GM19023 (cell line): Measurements from ENCODE around the gene RPGRIP1L.

Source experiments
- ATAC-seq: cut with Tn5 transposase; IDR thresholded peaks from one replicate; pipeline ENCODE4 v1.9.1; 2021; ENCODE audit warnings: mild to moderate bottlenecking, moderate library complexity; ENCODE audit not compliant: unreplicated experiment

The RPGRIP1L gene

DNA sequence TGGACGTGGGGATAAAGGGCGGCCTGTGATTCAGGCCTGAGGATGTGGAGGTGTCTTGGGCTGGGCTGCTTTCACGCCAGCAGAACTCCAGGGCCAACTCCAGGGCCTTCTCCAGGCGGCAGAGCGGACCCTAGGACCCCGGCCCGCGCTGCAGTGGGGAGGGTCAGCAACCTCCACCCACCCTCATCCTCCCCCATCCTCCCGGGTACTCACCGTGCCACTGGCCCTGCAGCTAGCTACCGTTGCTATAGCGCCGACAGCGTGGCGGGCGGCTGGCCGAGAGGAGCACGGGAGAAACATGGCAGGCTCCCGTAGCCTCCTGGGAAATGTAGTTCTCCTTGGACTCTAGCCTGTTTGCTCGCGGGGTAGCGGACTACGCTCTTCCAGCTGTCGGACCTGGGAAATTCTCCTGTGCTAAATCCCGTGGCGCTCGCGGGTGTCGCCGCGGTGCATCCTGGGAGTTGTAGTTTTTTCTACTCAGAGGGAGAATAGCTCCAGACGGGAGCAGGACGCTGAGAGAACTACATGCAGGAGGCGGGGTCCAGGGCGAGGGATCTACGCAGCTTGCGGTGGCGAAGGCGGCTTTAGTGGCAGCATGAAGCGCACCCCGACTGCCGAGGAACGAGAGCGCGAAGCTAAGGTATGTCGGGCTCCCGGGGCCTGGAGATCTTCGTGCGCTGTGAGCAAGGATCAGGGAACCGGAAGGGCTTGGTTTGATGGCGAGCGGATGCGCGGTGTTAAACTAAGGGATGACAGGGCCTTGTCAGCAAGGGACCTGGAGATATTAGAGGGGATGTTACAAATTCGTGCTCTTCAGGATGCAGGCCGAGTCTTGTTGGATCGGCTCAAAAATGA, at the start of gene RPGRIP1L, which contains the start of gene FTO:
Gene RPGRIP1L (minus strand): TSS at position 270 of the 855 bp plus-strand sequence. CDS start 3,136 bp downstream, outside the sequence.
Gene FTO (plus strand): TSS at position 567 of the 855 bp plus-strand sequence.
- peak; percentile 99 for ATAC-seq

DNA sequence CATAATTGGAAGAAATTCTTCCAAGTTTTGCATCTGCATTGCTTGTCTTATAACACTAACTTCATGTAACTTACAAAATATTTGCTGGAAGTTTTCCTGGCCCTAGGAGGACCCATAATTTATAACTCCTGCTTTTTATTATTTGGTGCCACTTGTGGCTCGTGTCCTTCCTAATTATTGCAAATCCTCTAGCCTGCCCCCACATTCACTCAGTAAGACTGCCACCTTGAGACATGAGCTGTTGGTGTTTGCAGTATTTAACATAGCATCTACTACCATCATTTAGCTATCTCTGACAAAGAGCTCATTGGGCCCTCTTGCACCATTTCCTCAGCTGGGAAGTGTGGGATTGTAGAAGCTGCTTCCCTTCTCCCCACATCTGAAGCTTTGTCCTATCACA, 49.8 kb upstream of the RPGRIP1L start:
- no peak for ATAC-seq

DNA sequence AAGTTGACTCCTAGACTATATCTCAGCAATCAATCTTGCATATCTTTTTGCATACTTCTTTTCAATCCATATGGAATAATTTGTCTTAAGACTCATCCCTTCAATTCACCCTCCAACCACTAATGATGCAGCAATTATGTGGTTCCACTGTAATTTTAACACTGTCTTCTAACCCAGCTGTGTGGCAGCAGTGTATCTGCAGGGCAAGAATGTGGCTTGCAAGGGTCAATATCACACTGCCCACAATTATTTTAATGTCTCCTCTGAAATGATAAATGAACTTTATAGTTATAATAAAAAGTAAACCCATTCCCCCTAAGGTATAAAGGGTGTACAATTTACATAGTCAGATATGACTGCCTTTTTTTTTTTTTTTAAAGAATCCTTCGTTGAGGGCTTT, 48.9 kb upstream of the RPGRIP1L start:
- ATAC-seq, result no peak

DNA sequence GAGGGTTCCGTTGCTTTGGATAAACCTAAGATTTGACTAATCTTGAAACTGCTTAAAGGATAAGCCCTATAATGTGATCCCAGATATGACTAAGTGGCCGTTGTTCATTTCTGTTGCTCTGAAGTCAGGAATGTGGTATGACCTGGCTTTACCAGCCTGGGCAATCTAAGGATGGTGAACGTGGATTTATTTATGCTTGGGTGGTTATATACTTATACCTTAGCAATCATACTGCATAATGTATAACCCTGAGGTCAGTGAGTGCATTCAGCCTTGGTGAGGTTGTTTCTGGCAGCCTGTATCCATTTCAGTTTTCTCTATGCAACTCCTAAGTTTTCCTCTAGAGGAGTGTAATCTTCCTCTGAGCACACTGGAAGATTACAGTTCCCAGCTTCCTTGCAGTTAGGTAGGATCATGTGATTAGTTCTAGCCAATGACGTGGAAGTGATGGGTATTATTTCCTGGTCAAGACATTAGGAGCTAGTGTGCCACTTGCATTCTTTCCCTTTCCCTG, 42.2 kb upstream of the RPGRIP1L start:
- no peak for ATAC-seq

DNA sequence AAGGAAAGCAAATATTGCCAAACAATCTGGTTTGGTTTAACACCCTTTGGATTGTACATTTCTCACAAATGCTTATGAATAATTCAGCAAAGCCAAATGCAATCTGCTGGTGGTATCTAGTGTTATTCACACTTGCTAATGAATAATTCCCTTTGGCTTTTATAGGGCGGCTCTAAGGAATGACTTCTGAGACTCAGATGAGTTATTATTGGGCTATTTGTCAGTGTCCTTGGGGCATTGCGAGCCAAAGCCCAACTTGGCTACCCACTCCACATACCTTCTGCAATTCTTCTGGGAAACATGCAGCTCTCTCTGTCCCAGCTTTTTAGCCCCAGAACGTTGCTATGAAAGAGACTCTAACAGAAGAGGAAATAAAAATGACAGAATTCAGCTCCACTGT, 41.4 kb upstream of the RPGRIP1L start:
- ATAC-seq, result no peak

DNA sequence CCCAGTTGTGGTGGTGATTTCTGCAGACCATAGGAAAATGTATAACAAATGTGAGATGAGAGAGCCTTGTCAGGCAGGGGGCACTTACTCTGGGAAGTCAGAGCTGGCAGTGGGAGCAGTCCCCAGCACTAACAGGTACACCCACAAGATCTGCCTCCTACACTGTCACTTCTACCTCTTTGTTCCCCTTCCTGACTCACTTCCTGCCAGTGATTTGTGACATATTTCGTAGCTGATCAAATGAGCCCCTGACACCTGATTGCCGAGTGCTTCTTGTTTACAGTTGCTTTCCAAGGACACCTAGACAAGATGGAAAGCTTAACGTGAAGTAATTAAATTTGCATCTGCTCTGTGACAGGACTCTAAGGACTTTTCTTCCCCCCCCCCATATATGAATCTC, 40.8 kb upstream of the RPGRIP1L start:
- ATAC-seq, result no peak

DNA sequence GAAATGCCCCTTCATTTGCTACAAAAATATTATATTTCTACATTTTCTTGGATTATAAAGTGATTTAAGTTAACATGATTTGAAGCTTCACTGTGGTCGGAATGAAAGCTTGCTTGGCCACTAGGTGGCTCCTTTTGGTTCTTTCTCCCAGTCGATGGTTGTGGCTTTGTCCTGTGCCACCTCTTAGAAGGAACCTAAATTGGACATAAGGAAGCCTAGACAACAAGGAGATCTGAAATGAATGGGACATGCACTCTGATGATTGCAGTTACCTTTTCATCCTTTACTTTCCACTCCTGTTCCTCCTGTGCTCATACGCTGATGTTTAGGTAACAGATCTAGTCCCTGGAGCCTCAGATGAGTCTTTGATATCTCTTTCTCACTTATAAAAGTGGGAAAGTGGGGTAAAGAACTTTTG, 39.5 kb upstream of the RPGRIP1L start:
- no peak for ATAC-seq

DNA sequence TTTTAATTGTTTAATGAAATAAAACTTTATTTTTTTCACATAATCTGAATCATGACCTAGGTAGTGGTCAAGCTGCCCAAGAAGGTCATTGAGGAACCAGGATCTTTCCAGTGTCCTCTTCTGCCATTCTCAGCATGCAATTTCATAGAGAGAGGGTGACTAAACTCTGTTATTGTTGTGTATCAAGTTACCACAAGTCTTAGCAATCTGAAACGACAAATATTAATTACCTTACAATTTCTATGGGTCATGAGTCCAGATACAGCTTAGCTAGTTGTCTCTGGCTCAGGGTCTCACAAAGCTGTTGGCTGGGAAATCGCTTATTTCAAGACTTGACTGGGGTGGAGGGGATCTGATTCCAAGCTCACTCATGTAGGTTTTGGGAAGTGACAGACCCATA, 37.9 kb upstream of the RPGRIP1L start:
- no peak for ATAC-seq

DNA sequence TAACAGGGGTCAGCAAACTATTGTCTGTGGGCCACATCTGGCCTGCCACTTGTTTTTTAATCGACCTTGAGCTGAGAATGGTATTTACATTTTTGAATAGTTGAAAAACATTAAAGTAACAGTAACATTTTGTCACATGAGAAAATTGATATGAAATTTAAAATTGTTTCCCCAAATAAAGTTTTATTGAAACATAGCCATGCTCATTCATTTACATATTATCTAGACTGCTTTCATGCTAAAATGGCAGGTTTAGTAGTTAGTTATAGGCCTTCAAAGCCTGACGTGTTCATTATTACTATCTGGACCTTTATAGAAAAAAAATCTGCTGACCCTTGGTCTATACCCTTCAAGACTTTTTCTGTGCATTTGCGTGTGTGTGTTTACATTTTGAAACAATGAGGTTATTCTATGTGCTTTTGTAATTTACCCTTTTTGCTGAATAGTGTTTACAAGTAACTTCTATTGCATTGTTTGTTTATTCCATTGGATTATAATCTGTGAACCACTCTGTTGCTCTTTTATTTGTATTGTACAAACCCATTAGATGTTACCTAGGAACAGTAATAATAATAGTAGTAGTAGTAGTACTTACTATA, 37.4 kb upstream of the RPGRIP1L start:
- no peak for ATAC-seq

DNA sequence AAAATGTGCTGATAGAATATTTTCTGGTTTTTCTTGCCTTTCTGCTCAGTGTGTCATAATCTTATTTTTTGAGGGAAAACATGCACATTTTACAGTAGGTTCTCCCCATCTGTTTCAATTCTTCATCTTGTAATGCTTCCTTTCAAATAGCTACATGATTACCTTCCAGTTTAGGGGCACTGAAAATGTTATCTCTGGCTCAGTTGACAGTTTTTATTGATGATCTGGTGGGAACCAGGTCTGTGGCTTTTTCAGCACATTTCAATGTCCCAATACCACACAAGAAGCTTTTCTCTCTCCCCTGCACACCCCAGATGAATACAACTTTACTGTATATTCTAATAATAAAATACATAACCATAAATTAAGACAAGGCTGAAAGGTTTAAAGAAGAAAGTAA, 36.8 kb upstream of the RPGRIP1L start:
- ATAC-seq, result no peak

DNA sequence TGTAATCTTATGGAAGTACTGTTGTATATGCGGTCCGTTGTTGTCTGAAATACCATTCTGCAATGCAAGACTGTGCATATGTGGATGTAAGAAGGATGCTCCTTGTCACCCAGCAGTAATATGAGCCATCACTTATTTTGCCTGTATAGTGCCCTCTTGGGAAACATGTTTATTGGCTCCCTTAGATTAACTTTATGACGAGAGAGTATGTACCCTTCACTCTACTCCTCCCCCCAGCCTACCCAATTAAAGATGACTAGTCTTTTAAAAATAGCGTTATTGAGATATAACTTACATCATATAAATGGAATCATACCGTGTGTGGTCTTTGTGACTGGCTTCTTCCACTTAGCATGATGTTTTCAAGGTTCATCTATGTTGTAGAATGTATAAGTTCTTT, 33.9 kb upstream of the RPGRIP1L start:
- no peak for ATAC-seq

DNA sequence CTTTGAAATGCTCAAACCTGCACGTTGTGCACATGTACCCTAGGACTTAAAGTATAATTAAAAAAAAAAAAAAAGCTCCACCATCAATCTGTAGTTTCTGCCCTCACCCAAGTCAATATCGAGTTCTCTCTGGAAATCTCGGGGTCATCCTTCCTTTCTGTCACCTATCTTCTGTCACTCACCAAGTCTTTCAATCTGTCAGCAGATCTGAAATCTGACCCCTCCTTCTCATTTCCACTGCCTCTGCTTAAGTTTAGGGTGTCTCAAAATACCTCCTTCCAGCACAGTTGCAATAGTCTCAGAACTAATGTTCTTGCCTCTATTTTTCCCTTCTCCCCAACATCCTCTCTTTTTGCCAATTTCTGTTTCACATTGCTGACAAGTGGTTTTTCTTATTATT, 32.6 kb upstream of the RPGRIP1L start:
- ATAC-seq, result no peak

DNA sequence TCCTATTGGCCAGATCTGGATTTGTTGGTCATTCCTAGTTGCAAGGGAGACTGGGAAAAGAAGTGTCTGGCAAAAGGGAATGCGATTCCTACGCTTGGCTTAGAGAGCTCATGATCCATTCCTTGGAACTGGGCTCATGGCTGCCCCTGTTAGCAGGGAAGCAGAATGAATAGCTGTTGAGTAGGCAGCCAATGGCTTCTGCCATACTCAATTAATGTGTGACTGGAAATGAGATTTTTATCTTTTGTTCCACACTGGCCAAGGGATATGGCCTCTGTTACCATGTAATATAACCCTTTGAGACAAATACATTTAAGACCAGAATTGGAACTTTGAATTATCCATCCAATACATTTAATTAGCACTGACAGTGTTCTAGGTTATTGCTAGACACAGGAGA, 31.2 kb upstream of the RPGRIP1L start:
- ATAC-seq, result no peak

DNA sequence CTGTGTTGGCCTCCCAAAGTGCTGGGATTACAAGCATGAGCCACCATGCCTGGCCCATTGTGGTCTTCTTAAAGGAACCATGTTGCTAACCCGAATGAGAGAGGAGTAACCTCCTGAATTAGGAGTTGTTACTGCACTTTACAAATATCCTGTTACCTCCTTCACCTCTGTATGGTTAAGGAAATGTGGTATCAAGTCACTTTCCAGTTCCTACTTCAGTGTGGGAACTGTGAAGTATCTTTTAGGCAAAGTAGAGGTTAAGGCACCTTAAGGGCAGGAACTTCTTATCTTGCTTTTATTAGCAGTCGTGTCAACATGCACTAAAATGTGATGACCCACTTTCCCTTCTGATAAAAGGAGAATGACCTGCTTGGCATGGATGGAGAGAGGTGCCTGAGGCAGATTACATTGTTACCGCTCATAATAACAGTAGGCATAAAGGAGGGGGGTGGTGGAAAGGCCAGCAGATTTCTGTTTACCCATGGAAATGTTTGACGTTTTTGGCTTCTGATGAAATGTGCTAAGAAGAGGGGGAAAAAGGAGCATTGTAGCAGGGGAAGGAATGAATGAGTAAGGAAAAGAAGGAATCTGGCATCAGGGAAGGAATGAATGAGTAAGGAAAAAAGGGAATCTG, 28.8 kb upstream of the RPGRIP1L start:
- ATAC-seq, result no peak

DNA sequence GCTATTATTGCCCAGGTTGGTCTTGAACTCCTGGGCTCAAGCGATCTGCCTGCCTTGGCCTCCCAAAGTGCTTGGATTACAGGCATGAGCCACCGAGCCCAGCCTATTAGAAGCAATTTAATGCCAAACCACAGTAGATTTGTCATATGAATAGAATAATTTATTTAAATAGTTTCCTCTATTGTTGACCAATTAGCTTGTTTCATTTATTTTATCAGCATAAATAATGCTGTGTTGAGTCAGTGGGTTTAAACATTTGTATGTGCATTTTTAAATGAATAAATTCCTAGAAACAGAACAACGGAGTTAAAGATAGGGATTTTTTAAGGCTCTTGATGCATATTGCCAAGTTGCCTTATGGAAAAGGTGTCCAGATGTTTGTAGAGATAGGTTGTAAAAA, 27.0 kb upstream of the RPGRIP1L start:
- no peak for ATAC-seq

DNA sequence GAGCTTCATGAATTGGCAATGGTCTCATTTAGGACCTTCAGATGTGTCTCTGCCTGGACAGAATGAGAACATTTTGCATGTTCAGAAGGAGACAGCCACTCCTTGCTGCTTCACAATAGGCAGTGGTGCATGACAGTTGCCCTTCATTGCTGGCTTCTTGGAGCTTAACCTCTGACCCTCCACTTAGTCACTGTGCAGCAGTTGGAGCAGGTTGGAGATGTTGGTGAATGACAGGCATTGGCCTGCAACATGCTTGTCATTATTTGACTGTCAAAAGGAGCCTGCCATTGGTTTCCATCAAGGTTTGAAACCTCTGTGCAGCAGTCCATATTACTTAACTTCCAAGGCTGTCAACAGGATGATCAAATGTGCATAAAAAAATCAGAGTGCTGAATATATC, 23.0 kb upstream of the RPGRIP1L start:
- no peak for ATAC-seq

DNA sequence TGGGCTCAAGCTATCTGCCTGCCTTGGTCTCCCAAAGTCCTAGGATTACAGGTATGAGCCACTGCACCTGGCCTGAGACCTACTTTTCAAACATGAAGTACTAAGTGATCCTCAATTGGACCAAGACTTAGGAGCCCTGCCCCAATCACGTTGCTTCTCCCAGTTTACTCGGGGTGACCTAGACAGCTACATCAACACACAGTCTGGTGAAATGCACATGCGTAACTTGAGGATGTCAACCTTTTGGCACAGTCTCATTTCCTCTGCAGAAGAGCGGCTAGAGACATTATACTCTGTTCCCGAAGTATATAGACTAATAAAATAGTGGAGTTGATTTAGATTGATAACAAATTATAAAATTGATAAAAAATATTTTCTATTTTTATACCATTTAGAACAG, 17.4 kb upstream of the RPGRIP1L start:
- no peak for ATAC-seq

DNA sequence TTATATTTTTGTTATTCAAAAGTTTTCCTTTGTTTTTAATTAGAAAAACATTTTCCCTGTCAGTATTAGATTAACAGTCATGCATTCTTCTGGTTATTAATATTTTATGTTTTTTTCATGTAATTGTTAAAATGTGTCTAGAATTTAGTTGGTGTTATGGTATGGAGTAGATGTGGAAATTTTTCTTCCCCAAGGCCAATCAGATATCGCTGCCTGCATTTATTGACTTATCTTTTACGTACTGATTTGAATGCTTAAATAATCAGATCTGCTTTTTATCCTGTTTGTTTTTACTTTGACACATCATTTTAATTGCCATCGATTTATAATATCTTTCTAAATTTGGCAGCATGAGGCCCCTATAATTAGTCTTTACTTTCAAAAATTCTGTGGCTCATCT, 13.9 kb upstream of the RPGRIP1L start:
- ATAC-seq, result no peak

DNA sequence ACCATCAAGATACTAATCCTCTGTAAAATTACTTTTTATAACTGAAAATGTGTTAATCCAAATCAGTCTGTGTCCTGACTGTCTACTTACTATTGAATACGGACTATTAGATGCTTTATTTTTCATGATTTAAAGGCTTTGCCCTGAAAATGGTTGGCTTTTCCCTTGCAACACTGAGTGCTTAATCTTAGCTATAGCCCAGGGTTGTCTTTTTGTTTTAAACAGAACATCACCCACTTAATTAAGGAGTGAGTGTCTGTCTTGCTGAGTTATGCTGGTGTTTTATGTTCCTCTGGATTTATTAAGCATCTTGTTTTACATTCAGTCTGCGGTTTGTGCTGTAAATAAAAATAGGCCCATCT, 11.3 kb upstream of the RPGRIP1L start:
- ATAC-seq, result no peak

DNA sequence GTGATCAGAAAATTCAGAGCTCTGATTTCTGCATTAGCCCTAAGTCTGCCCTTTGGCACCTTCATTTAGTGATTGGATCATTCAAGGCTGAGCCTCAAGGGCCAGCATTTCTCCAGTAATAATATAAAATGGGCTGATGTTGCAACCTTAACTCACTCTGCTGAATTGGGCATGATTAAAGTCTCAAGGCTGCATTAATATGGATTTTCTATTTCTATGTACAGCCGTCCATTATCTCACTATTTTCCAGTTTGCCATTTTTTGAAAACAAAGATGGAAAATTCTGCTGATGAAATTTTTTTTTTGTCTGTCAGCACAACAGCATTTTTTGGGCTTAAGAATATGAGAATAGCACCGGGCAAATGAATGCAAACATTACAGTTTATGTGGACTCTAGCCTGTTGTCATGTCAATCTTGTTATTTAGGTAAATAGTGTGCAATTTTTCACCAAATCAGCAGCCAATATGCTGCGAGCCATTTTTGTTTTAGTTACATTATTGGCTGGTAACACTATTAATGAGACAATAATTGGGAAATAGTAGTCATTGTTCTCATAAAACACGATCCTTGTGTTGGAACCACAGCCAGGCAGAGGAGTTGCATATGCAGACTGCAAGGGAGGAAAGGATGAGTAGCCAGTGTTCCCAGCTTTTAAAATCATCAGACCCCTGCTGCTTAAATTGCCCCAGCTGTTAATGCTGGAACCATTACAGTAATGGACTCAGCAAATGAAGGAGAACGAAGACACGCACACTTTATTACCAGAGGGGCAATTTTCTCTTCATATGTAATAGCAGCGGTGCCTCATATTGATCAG, 10.8 kb upstream of the RPGRIP1L start:
- no peak for ATAC-seq
